Astrocyte (in vitro differentiated cells and primary cell): ENCODE results near the gene THAP3. TPM values are rescaled to one million over a fixed set of nuclear protein-coding genes. Genes with fewer than 3 reads are reported as not detected.
"Not testable (repeated sequence)": the region's sequence is repeated elsewhere in the genome, so short reads cannot be mapped to it uniquely, and the experiment has no call there.

Source experiments
- DNase-seq: peaks from one replicate; pipeline ENCODE4 v3.0.0-alpha.2; 2010; ENCODE audit warnings: low read depth
- FAIRE-seq: peaks from 2 replicates; lab custom pipeline; 2011; peaks lifted over from hg19 to GRCh38; lab: Jason Lieb, UNC
- H2AFZ ChIP-seq: 2 replicates; pipeline ENCODE4 v1.6.0; 2012; ENCODE audit warnings: low read depth, low read length, inconsistent platforms
- H3K27ac ChIP-seq: 2 replicates; pipeline ENCODE4 v1.5.1; 2011; ENCODE audit warnings: low read depth, low read length, inconsistent platforms
- H3K27me3 ChIP-seq: 2 replicates; pipeline ENCODE4 v1.6.0; 2011; ENCODE audit warnings: low read length, inconsistent platforms; ENCODE audit not compliant: insufficient read depth
- H3K36me3 ChIP-seq: 2 replicates; pipeline ENCODE4 v1.5.1; 2011; ENCODE audit warnings: low read length, inconsistent platforms; ENCODE audit not compliant: insufficient read depth
- H3K4me1 ChIP-seq: 2 replicates; pipeline ENCODE4 v1.5.1; 2011; ENCODE audit warnings: low read length, inconsistent platforms; ENCODE audit not compliant: insufficient read depth
- H3K4me2 ChIP-seq: 2 replicates; pipeline ENCODE4 v1.6.0; 2012; ENCODE audit warnings: low read length, inconsistent platforms
- H3K4me3 ChIP-seq: 2 replicates; pipeline ENCODE4 v1.5.1; 2011; ENCODE audit warnings: low read depth, mild to moderate bottlenecking, low read length, inconsistent platforms; ENCODE audit not compliant: insufficient read depth
- H3K79me2 ChIP-seq: 2 replicates; pipeline ENCODE4 v1.6.0; 2012; ENCODE audit warnings: mild to moderate bottlenecking, low read length, inconsistent platforms; ENCODE audit not compliant: insufficient read depth
- H3K9ac ChIP-seq: 2 replicates; pipeline ENCODE4 v1.6.0; 2012; ENCODE audit warnings: mild to moderate bottlenecking, low read length, inconsistent platforms
- H3K9me3 ChIP-seq: 2 replicates; pipeline ENCODE4 v1.5.1; 2012; ENCODE audit warnings: low read depth, mild to moderate bottlenecking, low read length, inconsistent platforms; ENCODE audit not compliant: insufficient read depth
- H4K20me1 ChIP-seq: 2 replicates; pipeline ENCODE4 v1.6.0; 2012; ENCODE audit warnings: low read length, inconsistent platforms; ENCODE audit not compliant: insufficient read depth
- H3K27ac Mint-ChIP-seq: one replicate; pipeline ENCODE4 v1.8.0; 2021; ENCODE audit warnings: mild to moderate bottlenecking, mixed read lengths; ENCODE audit not compliant: unreplicated experiment
- H3K27me3 Mint-ChIP-seq: one replicate; pipeline ENCODE4 v1.8.0; 2021; ENCODE audit warnings: low read depth, mixed read lengths; ENCODE audit not compliant: unreplicated experiment
- H3K36me3 Mint-ChIP-seq: one replicate; pipeline ENCODE4 v1.8.0; 2021; ENCODE audit warnings: low read depth, mixed read lengths; ENCODE audit not compliant: unreplicated experiment
- H3K4me1 Mint-ChIP-seq: one replicate; pipeline ENCODE4 v1.8.0; 2021; ENCODE audit warnings: low read depth, mixed read lengths; ENCODE audit not compliant: unreplicated experiment
- H3K4me3 Mint-ChIP-seq: one replicate; pipeline ENCODE4 v1.8.0; 2021; ENCODE audit warnings: mild to moderate bottlenecking, moderate library complexity, mixed read lengths; ENCODE audit not compliant: unreplicated experiment
- H3K9me3 Mint-ChIP-seq: one replicate; pipeline ENCODE4 v1.8.0; 2021; ENCODE audit warnings: mild to moderate bottlenecking, mixed read lengths; ENCODE audit not compliant: unreplicated experiment
- CTCF ChIP-seq: IDR thresholded peaks from 2 replicates; pipeline ENCODE4 v1.5.1; 2011; ENCODE audit warnings: low read depth, mild to moderate bottlenecking, inconsistent platforms, low read length, moderate library complexity; ENCODE audit not compliant: insufficient read depth
- EZH2 ChIP-seq: IDR thresholded peaks from 2 replicates; pipeline ENCODE4 v1.6.1; 2012; ENCODE audit warnings: mild to moderate bottlenecking, low read length, inconsistent platforms; ENCODE audit not compliant: insufficient read depth
- total RNA-seq: library from RNA; stranded (reverse); gene quantifications from 2 replicates; pipeline ENCODE4 v1.2.1, GENCODE V29; 2021

THAP3 gene
- total RNA-seq, 1 donor from 2014 or later: 16.5 TPM

DNA sequence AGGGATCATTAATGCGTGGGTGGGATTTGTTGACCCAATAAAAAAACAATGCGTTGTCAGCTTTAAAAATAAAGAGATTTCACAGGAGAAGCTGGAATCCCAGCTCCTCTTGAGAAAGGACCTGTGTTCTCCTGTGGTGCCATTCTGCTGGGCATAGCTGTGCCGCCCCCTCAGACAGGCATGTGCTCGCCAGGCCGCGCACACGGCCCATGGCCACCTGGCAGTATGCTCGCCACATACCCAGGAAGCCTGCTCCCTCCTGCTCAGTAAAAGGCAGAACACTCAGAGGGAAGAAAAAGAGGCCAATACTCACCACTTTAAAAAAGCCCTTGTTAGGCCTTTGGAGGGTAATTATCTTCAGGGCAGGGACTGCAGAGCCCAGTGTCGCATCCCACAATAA is 13.1 kb downstream of the THAP3 start:
- Mint-ChIP-seq H3K9me3 (no peaks in the 10 kb centered on the region), H3K4me3 (no peak overlapping the region), H3K27ac (no peak overlapping the region), H3K4me1 (no peaks in the 10 kb centered on the region), H3K27me3 (no peaks in the 10 kb centered on the region), H3K36me3 (peaks cover 19% of the 10 kb centered on the region)
- H3K79me2 ChIP-seq: no peaks in the 10 kb centered on the region
- FAIRE-seq (no peak), DNase-seq (no peak)
- peak overlapping the region; percentile 20 for H3K4me2 ChIP-seq
- H3K9me3 ChIP-seq: no peaks in the 10 kb centered on the region
- peaks cover 14% of the 10 kb centered on the region for H3K36me3 ChIP-seq
- no peak overlapping the region for H3K9ac ChIP-seq
- no peak overlapping the region for H3K4me3 ChIP-seq
- no peaks in the 10 kb centered on the region for H4K20me1 ChIP-seq
- H3K4me1 ChIP-seq: peaks cover 9% of the 10 kb centered on the region
- H3K27ac ChIP-seq: no peak overlapping the region
- no peak overlapping the region for H2AFZ ChIP-seq
- H3K27me3 ChIP-seq: no peaks in the 10 kb centered on the region
- TF ChIP-seq CTCF (no peak), EZH2 (no peak)

GRCh38 chr1:6638226-6638625 is 13.6 kb downstream of the THAP3 start:
- Histone ChIP-seq H3K79me2 (no peaks in the 10 kb centered on the region), H4K20me1 (no peaks in the 10 kb centered on the region), H3K4me2 (peak overlapping the region; percentile 20), H3K27ac (no peak overlapping the region), H3K36me3 (peaks cover 14% of the 10 kb centered on the region), H3K27me3 (no peaks in the 10 kb centered on the region), H3K9me3 (no peaks in the 10 kb centered on the region), H3K9ac (no peak overlapping the region), H3K4me3 (no peak overlapping the region), H2AFZ (no peak overlapping the region), H3K4me1 (peaks cover 9% of the 10 kb centered on the region)
- Mint-ChIP-seq H3K9me3 (no peaks in the 10 kb centered on the region), H3K4me1 (no peaks in the 10 kb centered on the region), H3K27ac (no peak overlapping the region), H3K27me3 (no peaks in the 10 kb centered on the region), H3K36me3 (peaks cover 20% of the 10 kb centered on the region), H3K4me3 (no peak overlapping the region)
- no peak for FAIRE-seq
- TF ChIP-seq CTCF: no peak
- no peak for TF ChIP-seq EZH2
- DNase-seq: peak; percentile 73

DNA sequence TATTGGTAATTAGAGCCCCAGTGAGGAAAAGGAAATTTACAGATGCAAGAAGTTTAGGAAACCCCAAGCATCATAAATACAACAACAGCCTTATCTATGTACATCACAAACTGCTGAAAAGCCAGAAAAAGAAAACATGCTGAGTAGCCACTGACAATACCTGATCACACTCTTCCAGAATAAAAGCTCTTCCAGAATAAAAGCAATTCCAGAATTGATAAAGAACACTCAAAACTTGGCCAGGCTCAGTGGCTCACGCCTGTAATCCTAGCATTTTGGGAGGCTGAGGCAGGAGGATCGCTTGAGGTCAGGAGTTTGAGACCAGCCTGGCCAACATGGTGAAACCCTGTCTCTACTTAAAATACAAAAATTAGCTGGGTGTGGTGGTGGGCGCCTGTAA is 16.2 kb downstream of the THAP3 start:
- not testable (repeated sequence) for H3K79me2 ChIP-seq, FAIRE-seq, H2AFZ ChIP-seq, H3K27me3 ChIP-seq, H3K9ac ChIP-seq, H3K9me3 ChIP-seq, H3K4me3 Mint-ChIP-seq, H3K4me3 ChIP-seq, H3K27me3 Mint-ChIP-seq, H4K20me1 ChIP-seq, H3K27ac Mint-ChIP-seq, H3K4me2 ChIP-seq, H3K4me1 Mint-ChIP-seq, H3K27ac ChIP-seq, H3K4me1 ChIP-seq, H3K9me3 Mint-ChIP-seq, DNase-seq
- peaks cover 24% of the 10 kb centered on the region for H3K36me3 Mint-ChIP-seq
- peaks cover 22% of the 10 kb centered on the region for H3K36me3 ChIP-seq
